GM18951 (cell line): ENCODE measurements around the gene FTCD.

Experiments used
- POLR2A ChIP-seq: IDR thresholded peaks from 4 replicates; pipeline ENCODE4 v1.6.1; 2011; ENCODE audit warnings: mild to moderate bottlenecking; ENCODE audit not compliant: insufficient read length, insufficient read depth; ENCODE audit errors: extremely low read depth
- in situ Hi-C: fragments of 300-500 bp; cut with MboI; formaldehyde crosslinking; loops from one replicate; pipeline ENCODE4 v1.12.0; 2022; ENCODE audit warnings: low sequenced_read_pairs, mixed read lengths, inconsistent platforms; ENCODE audit not compliant: unreplicated experiment

FTCD gene

DNA sequence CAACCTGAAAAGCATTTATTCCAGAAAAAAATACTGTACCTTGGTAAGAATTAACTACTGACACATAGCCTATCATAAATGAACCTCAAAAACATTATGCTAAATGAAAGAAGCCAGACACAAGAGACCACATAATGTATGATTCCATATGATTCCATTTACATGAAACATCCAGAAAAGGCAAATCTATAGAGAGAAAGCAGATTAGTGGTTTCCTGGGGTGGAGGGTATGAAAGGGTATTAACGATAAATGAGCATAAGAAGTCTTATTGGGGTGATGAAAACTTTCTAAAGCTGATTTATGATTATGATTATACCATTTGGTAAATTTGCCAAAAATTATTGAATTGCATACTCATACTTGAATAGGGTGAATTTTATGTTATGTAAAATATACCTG lies 67.7 kb downstream of the FTCD start:
- in situ Hi-C loops: no loop called here
- TF ChIP-seq POLR2A: no peak
